ENCODE results near the gene DYNC2I2.

DYNC2I2 gene

GRCh38 chr9:128635266-128636023 lies 21.2 kb downstream of the DYNC2I2 start:
- no peak for FAIRE-seq

- FAIRE-seq: no peak
Measured at GRCh38 chr9:128634651-128635262, 21.9 kb downstream of the DYNC2I2 start.

DNA sequence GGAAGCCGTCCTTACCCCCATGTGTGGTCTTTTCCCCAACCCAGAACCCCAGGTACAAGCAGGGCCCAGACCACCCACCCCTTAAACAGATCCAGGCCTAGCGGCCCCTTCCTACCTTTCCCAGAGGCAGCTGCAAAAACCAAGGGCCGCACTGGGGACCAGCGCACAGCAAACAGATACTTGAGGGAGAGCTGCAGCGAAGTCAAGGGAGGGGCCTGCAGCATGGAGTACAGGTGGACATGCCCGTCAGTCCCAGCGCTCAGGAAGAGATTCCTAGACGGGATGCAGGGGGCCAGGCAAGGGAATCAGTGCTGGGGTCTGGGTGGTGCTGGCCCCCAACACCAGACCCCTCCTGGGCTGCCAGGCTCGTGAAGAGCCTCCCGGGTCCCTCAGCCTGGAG lies 22.5 kb downstream of the DYNC2I2 start:
- FAIRE-seq: no peak

GRCh38 chr9:128633601-128634000 lies 23.0 kb downstream of the DYNC2I2 start:
- FAIRE-seq: no peak

GRCh38 chr9:128633057-128633456 lies 23.6 kb downstream of the DYNC2I2 start:
- FAIRE-seq: no peak

GRCh38 chr9:128632486-128632885 lies 24.2 kb downstream of the DYNC2I2 start:
- no peak for FAIRE-seq

DNA sequence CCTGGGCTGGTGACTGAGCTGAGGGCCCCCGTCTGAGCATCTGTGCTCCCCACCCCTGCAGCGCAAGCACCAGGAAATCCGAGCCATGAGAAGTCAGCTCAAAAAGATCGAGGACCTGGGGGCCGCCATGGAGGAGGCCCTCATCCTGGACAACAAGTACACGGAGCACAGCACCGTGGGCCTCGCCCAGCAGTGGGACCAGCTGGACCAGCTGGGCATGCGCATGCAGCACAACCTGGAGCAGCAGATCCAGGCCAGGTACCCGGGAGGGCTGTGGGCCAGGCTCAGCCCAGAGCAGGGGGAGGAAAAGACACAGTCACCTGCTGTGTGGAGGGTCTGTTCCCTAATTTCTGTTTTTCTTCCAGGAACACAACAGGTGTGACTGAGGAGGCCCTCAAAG lies 24.6 kb downstream of the DYNC2I2 start:
- FAIRE-seq: no peak

- FAIRE-seq: no peak
Measured at GRCh38 chr9:128631636-128632035, 25.0 kb downstream of the DYNC2I2 start.

- no peak for FAIRE-seq
Measured at GRCh38 chr9:128629852-128630545, 26.6 kb downstream of the DYNC2I2 start.

GRCh38 chr9:128629136-128629535 lies 27.5 kb downstream of the DYNC2I2 start:
- FAIRE-seq: no peak

DNA sequence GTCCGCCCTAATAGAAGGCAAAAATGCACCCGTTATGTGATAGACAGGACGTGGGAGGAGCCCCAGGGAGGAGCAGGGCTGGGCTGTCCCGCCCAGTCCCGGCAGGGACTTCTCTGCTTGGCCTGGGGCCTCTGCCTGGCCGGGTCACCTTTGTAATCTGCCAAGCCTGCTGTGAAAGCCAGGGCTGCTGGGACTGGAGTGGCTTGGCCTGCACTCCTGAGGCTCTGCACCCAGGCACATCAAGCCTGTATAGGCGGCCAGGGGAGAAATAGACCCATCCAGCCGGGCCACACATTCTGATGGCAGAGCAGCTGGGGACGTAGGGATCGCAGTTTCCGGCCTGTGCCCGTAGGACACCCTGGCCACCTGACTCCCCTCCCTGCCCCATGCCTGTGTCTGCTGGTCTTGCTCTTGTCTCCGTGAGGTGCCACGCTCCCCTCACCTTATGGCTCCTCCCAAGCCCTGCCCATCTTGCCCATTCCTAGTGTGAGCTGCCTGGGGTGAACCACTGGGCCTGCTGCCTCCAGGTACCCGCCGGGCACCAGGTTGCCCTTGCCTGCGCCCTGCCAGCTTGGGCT lies 28.1 kb downstream of the DYNC2I2 start:
- no peak for FAIRE-seq

- no peak for FAIRE-seq
Measured at GRCh38 chr9:128627906-128628305, 28.7 kb downstream of the DYNC2I2 start.

- no peak for FAIRE-seq
Measured at GRCh38 chr9:128627127-128627715, 29.4 kb downstream of the DYNC2I2 start.

GRCh38 chr9:128626181-128626580 lies 30.5 kb downstream of the DYNC2I2 start:
- no peak for FAIRE-seq

DNA sequence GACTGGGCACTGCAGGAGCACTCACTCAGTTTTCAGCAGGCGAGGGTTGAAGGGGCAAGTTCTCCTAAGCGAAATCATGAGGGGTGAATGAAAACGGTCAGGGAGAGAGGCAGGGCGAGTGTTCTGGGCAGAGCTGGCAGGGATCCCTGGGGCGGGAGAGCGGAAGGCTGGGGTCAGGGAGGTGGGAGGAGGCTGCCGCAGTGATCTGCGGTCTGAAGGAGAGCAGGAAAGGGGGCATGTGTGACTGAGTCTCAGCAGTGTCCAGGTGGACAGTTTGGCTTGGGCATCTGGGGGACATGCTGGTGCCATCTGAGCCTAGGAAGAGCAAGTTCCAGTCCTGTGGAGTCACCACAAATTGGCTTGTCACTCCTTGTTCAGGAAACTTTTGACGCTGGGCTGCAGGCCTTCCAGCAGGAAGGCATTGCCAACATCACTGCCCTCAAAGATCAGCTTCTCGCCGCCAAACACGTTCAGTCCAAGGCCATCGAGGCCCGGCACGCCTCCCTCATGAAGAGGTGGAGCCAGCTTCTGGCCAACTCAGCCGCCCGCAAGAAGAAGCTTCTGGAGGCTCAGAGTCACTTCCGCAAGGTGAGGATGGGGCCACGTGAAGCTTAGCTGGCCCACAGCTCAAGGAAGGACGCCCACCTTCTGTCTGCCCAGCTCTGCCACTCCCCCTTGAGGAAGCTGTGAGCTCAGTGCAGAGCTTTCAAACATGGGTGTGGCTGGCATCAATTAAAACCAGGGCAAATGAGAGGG lies 31.1 kb downstream of the DYNC2I2 start:
- no peak for FAIRE-seq

DNA sequence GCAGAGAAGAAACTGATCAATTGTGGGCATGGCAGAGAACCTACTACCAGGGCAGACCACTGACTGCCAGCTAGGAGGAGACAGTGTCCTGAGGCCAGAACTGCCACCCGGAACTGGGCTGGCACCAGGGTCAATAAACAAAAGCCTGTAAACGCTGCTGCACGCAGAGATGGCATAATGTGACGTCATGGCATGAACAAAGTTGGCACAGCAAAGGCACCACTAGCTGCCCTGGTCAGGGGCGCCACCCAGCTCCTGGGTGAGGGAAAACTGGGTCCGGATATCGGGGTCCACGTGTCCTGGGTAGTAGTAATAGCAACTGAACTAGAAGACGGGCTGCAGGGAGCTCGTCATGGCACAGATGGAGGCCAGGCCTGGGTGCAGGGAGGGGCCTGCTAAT lies 32.1 kb downstream of the DYNC2I2 start:
- no peak for FAIRE-seq

- no peak for FAIRE-seq
Measured at GRCh38 chr9:128621730-128622455, 34.8 kb downstream of the DYNC2I2 start.

GRCh38 chr9:128619779-128620178 lies 36.9 kb downstream of the DYNC2I2 start:
- no peak for FAIRE-seq

DNA sequence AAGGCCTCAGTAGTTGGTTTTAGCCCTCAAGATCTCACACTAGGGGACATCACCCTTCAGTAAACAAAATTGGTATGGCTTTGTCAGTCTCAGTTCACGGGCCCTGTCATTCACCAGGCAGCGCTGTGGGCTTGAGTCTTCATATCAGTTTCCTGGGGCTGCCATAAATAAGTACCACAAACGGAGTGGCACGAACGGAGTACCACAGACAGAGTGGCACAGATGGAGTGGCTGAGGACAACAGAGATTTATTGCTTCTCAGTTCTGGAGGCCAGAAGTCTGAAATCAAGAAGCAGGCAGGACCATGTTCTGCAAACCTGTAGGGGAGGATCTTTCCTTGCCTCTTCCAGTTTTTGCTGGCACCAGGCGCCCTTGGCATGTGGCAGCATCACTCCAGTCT lies 37.5 kb downstream of the DYNC2I2 start:
- FAIRE-seq: no peak

DNA sequence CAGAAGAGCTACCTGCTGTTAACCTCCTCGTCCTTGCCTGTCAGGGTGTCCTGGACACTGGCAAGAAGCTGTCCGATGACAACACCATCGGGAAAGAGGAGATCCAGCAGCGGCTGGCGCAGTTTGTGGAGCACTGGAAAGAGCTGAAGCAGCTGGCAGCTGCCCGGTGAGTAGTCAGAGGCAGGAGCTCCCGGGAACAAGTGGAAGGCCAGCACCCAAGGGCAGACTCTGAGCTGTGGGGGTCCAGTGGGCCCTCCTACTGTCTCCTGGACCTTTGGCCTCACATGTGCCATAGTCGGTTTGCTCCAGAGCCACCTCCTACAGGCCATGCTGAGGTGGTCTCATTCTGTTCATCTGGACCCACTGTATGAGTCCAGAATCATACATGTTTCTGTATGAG lies 38.7 kb downstream of the DYNC2I2 start:
- FAIRE-seq: no peak

- FAIRE-seq: no peak
Measured at GRCh38 chr9:128615571-128615970, 41.1 kb downstream of the DYNC2I2 start.

DNA sequence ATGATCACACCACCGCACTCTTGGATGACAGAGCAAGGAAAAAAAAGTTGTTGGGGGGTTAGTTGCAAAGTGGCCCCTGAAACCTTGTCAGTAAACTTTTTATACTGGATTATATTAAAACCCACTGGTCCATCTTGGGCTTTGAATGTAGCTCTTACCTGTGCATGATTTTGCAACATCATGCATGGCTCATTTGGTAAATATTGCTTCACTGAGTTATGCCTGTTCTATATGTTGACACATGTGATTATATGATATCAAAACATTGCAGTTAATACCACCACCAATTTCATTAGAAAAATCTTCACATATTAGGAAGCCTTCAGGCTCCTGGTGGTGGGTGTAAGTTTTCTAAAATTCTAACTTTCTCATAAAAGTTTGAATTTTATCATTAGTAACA lies 41.9 kb downstream of the DYNC2I2 start:
- no peak for FAIRE-seq

All from A204.1 (cell line).